Measurements from ENCODE around the gene RNGTT.

Gene RNGTT

DNA sequence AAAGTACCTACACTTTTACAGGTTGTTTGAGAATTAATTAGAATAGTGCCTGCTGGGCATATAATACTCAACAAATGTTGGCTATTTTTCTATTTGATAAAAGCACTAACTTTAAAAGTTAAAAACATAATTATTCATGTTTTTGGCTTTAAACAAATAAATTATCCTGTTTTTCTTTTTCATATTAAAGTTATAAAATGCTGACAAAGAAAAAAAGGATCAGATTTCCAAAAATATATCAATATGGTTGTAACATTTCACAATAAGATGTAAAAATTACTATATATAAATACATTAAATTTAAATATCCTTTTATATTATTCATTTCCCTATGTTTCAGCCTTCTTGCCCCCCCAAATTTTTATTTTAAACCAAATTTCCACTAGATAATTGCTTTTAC lies 312.0 kb downstream of the RNGTT start:
- no peak for DNase-seq (ENCODE audit: low read depth)
- no peak overlapping the region for H3K4me3 ChIP-seq (ENCODE audit: low read depth, low read length)
- TF ChIP-seq, protein P1, sequence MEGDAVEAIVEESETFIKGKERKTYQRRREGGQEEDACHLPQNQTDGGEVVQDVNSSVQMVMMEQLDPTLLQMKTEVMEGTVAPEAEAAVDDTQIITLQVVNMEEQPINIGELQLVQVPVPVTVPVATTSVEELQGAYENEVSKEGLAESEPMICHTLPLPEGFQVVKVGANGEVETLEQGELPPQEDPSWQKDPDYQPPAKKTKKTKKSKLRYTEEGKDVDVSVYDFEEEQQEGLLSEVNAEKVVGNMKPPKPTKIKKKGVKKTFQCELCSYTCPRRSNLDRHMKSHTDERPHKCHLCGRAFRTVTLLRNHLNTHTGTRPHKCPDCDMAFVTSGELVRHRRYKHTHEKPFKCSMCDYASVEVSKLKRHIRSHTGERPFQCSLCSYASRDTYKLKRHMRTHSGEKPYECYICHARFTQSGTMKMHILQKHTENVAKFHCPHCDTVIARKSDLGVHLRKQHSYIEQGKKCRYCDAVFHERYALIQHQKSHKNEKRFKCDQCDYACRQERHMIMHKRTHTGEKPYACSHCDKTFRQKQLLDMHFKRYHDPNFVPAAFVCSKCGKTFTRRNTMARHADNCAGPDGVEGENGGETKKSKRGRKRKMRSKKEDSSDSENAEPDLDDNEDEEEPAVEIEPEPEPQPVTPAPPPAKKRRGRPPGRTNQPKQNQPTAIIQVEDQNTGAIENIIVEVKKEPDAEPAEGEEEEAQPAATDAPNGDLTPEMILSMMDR (conservative IDR thresholded peaks at IDR 0.05; ENCODE audit: low read depth, low read length): no peak

DNA sequence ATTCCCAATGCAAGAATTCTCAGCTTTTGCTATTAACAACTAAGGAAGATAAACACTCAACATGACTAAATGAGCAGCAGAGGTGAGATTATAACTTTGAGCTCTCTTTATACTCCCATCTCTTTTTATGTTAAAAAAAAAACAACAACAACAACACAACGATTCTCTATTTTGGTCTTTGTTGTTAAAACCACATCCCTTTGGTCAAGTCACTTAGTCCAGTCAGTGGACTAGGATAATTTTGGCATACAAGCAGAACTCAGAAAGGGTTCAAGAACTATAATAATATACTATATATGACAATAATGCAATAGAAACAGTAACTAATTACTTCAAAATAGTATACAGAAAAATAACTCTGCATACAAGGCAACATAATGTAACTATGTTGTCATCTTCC lies 312.4 kb downstream of the RNGTT start:
- no peak for DNase-seq (ENCODE audit: low read depth)
- H3K4me3 ChIP-seq (ENCODE audit: low read depth, low read length): no peak overlapping the region
- TF ChIP-seq, protein P1 (conservative IDR thresholded peaks at IDR 0.05; ENCODE audit: low read depth, low read length): no peak

- TF ChIP-seq, protein P1 (conservative IDR thresholded peaks at IDR 0.05; ENCODE audit: low read depth, low read length): no peak
- DNase-seq (ENCODE audit: low read depth): peak; percentile 92
- H3K4me3 ChIP-seq (ENCODE audit: low read depth, low read length): no peak overlapping the region
These were observed 313.3 kb downstream of the RNGTT start for GRCh38 chr6:88650029-88650619.

DNA sequence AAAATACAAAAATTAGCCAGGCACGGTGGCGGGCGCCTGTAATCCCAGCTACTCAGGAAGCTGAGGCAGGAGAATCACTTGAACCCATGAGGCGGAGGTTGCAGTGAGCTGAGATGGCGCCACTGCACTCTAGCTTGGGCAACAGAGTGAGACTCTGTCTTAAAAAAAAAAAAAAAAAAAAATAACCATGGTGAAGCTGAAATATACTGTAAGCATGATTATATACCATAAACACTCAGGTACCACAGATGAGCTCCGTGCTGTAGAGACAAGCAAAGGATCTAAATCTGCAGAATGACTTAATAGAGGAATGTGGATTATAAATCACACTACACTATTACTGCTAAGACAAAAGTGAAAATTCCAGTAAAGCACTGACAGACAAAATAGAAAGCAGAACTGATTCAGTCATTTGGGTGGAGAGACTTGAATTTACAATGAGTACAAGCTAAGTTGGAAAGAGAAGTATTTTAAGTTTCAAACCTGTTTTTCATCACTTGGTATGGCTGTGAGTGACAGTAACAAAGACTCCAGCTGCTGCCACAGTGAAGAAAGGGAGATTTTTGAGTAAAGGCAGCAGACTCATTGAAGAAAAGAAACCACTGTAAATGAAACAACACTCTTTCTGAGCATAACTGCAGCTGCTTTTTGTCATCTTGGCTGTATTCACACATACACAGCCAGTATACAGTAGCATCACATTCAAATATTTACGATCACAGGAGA lies 322.1 kb downstream of the RNGTT start:
- no peak overlapping the region for H3K4me3 ChIP-seq (ENCODE audit: low read depth, low read length)
- DNase-seq (ENCODE audit: low read depth): no peak
- TF ChIP-seq, protein P1 (conservative IDR thresholded peaks at IDR 0.05; ENCODE audit: low read depth, low read length): no peak

GRCh38 chr6:88637761-88638545 lies 325.5 kb downstream of the RNGTT start:
- no peak overlapping the region for H3K4me3 ChIP-seq (ENCODE audit: low read depth, low read length)
- TF ChIP-seq, protein P1 (conservative IDR thresholded peaks at IDR 0.05; ENCODE audit: low read depth, low read length): no peak
- no peak for DNase-seq (ENCODE audit: low read depth)

DNA sequence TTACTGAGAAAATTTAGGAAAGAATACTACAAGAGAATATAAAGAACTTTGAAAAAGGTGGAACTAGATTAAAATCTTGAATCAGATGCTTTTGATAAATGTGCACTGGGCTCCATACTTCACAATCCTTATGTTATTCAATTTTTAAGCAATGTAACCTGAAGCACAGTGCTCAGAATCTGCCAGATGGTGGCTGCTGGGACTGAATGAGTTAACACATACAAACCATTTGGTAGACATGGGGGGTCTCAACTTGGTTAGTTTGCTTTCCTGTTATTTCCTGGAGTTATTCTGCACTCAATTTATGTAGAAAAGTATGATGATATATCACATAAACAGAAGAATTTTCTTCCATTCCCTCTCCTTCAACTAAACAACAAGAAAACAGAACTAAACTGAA lies 326.5 kb downstream of the RNGTT start:
- no peak for DNase-seq (ENCODE audit: low read depth)
- H3K4me3 ChIP-seq (ENCODE audit: low read depth, low read length): no peak overlapping the region
- TF ChIP-seq, protein P1 (conservative IDR thresholded peaks at IDR 0.05; ENCODE audit: low read depth, low read length): no peak
